GM20431 (cell line): ENCODE data around the gene SVOP.

ENCODE experiments used
- in situ Hi-C: fragments of 300-500 bp; cut with MseI, MboI; formaldehyde crosslinking; loops from one replicate; pipeline ENCODE4 v1.15.0; 2020; ENCODE audit warnings: low sequenced_read_pairs; ENCODE audit not compliant: unreplicated experiment

The SVOP gene

DNA sequence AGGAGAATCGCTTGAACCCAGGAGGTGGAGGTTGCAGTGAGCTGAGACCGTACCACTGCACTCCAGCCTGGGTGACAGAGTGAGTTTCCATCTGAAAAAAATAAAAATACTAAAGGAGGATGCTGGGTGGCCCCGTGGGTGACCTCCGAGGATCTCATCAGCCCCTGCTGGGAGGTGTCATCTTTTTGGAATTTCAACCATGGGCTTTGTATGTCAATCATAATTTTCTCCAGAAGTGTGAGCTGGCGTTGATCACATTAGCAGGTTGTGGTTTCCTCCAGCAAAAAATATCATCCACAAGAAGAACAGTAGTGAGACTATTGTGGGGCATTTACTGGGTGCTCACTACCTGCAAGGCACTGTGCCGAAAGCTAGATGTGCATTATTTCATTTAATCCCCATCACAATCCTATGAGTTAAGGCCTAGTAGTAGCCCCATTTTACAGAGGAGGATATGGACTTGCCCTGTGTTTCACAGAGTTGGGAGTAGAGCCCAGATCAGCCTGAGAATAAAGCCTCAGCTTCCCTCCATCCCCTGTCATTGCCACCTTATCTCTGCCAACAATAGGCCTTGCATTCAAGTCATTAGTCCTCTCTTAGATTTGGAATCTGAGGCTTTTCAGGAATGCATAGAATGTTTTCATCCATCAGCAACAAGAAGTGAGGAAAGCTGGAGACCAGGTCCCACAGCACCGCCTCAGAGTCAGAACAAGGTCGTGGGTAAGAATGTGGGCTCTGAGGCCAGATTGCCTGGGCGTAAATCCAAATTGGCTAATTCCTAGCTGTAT lies 39.8 kb downstream of the SVOP start:
- in situ Hi-C loops, result no loop called here

DNA sequence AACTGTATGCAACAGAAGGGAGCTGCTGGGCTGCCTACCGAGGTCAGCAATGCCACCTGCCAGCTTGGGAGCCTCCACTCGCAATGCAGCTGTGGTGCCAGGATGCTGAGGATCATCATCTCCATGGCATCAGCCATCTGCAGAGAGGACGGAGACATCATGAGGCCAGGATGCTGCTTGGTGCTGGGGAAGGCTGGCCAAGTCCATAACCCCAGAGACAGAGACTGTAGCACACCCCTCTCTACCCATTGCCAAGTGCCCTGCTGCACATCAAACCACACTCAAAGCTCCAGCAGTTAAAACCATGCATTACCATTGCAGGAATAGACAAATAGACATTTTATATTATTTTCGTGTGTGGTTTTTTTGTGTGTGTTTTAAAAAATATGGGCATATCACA lies 43.5 kb downstream of the SVOP start:
- in situ Hi-C loops, result no loop called here

DNA sequence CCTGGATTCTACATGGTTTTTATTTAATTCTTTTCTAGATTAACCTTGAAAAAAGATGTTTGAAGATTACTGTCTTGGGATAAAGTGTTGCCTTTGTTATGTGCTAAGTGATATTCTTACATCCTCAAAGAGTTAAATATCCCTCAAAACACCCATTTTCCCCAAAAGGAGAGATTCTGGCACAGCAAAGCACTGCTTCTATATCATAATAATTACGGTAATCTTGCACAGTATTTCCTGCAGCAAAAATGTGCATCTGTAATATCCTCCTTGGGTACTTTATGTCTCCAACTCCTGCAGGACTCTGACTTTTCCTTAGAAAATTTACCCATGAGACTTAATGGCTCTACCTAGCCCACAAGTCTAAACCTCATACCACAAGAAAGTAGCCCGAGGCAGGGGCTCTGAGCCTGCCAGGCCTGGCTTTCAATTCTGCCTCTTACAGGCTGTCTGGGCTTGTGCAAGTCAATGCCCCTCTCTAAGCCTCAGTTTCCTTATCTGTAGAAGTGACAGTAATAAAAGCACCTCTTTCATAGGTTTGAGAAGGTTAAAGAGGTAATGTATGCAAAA lies 45.8 kb downstream of the SVOP start:
- in situ Hi-C loops, result no loop called here

DNA sequence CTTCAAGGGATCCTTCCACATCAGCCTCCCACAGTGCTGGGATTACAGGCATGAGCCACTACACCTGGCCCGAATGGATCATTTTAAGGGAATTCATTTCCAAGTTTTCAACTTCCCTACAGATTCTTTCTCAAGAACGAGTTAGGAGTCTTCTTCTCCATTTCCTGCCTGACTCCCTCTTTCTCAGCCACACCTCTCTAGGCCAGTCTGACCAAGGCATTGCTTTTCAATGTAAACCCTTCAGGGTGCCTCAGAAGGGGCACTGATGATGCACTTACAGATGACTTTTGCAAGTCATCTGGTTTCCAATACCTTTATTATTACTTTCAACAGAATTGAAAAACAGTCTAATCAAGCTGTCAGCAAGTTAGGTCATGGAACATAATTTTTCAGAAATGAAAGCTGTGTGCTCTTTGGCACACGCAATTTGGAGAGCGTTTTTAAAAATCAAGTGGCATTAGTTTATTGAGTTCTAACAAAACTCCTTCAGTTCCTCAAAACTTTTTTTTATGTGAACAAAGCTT lies 47.2 kb downstream of the SVOP start:
- in situ Hi-C loops, result loop anchor here (25.0 kb wide), 1 partner anchor 311 kb away; no protein-coding TSS in a partner anchor

DNA sequence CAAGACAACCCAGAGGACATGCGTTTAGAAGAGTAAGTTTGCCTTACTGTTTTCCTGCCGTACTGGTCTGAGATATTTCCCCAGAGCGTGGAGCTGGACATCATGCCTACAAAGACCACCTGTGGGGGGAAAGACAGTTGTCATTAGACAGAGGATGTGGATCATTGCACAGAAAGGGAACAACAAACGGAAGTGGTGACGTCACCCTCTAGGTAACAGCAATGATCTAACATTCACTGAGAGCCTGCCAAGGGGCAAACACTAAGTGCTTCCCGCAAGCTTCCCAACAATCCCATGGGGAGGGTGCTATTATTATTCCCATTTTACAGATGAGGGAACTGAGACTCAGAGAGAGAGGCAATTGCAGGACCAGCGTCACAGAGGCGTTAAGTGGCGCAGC lies 48.5 kb downstream of the SVOP start:
- in situ Hi-C loops, result loop anchor here (25.0 kb wide), 1 partner anchor 310 kb away; no protein-coding TSS in a partner anchor

DNA sequence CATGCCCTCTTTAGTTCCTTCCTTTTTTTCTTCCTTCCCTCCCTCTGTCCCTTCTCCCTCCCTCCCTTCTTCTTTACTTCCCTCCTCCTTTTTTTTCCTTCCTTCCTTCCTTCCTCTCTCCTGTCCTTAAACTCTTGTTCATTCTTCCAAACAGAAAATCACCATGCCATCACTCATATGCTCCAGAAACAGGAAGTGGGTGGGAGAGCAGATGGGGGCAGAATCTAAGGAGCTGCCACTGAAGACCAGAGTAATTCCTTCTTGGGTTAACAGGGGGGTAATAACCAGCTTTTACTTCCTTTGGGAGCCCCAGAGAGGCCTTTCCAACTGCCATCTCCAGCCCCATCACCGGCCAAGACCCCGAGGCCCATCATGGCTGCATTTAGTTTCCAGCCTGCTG lies 51.2 kb downstream of the SVOP start:
- in situ Hi-C loops, result loop anchor here (25.0 kb wide), 1 partner anchor 307 kb away; no protein-coding TSS in a partner anchor

DNA sequence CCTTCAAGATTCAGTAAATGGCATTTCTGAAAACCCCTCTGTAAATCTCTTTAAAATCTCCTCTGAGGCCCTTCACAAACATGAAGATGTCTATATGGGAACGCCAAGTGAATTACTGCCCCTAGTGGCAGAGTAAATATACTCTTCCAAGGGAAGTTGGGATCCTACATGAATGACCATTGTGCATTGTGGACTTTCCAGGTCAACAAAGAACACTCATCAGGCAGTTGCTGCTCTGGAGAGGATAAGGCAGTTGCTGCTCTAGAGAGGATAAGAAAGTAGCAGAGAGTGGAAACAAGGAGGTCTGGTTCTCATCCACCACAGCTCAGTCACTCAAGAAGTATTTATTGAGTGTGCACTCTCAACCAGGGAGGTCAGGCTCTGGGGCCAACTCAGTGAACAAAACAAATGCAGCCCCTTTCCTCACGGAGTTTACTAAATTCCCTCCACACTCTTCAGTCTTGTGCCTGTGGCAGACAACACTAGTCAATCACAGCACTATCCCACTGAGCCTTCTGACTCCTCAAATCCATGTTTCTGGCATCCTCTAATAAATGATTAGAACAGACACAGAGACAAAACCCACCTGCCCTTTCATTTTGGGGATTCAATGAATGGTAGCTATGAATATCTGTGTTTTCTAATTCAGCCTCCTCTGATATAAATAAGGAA lies 52.9 kb downstream of the SVOP start:
- in situ Hi-C loops, result loop anchor here (25.0 kb wide), 1 partner anchor 306 kb away; no protein-coding TSS in a partner anchor

DNA sequence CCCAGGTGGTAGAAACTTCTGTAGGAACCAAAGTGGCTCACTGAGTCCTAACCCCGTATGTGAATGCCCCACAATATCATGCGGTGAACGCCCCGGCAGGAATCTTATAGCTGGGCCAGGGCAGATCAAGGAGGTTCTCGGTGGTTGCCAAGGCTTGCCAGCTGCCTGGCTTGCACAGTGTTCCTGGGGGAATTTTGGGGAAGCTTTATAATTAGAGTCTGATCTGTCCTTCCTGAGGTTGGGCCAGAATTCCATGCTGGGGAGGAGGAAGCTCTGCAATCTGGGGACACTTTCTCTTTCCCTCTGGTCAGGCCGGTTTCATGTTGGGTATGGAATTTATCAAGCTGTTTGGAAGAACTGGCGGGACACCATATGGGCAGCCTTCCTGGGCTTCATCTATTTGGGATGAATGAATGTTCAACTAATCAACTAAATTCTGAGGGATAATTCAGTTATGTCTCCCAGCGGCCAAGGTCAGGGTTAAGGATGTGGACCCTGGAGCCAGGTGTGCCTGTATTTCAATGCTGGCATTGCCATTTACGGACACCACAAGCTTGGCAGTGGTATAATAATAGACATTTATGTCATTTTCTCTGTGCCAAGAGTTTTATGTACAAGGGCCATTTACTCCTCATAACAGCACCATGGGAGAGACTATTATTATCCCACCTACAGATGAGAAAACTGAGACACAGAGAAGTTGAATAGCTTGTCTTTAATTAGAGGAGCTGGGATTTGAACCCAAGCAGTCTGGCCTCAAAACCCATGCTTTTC lies 54.3 kb downstream of the SVOP start:
- in situ Hi-C loops, result loop anchor here (25.0 kb wide), 1 partner anchor 304 kb away; no protein-coding TSS in a partner anchor

DNA sequence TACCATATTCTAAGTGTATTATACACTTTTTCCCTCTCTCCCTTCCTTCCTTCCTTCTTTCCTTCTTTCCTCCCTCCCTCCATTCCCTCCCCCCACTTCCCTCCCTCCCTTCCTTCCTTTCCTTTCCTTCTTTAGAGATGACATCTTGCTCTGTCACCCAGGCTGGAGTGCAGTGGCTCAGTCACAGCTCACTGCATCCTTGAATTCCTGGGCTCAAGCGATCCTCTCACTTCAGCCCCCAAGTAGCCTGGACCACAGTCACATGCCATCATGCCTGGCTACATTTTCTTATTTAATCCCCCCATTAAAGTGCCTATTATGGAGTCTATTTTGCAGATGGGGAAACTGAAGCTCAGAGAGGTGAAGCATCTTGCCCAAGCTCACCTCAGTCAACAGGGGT lies 55.0 kb downstream of the SVOP start:
- in situ Hi-C loops, result loop anchor here (25.0 kb wide), 1 partner anchor 304 kb away; no protein-coding TSS in a partner anchor

DNA sequence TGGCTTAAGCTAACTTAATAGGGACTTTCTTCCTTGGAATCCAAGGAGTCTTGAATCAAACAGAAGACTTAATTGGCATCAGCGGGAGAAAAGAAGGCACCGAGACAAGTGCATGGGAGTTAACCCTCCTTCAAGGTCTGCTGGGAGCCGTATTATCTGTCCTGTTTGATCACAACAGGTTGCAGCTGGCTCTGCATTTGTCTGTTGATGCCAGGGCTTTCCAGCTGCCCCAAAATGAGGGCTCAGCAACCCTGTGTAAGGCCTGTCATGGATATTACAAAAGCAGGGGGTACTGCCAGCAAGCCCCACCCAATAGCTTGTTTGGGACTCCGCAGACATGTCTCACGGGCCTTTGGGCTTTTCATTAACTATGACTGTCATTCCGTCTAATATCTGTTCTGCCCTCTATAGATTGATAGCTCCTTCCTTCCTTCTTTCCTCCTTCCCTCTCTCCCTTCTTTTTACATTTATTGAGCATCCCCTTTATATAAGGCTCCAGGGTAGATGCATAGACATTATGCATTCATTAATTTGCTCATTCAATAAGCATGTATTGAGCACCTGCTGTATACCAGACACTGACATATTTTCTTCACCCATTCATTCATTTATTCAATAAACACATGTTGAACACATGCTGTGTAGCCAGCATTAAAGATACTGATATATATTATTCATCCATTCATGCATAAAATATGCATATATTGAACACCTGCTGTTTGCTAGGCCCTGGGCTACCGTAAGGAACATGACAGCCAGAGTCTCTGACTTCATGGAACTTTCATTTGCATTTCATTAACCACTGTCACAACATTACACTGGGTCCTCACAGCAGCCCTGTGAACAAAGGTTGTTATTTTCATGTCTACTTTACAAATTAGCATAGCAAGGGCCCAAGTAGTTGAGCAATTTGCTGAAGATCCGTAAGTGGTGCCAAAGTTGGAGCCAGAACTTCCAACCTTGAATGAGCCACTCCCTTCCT lies 56.2 kb downstream of the SVOP start:
- in situ Hi-C loops, result loop anchor here (25.0 kb wide), 1 partner anchor 302 kb away; no protein-coding TSS in a partner anchor

DNA sequence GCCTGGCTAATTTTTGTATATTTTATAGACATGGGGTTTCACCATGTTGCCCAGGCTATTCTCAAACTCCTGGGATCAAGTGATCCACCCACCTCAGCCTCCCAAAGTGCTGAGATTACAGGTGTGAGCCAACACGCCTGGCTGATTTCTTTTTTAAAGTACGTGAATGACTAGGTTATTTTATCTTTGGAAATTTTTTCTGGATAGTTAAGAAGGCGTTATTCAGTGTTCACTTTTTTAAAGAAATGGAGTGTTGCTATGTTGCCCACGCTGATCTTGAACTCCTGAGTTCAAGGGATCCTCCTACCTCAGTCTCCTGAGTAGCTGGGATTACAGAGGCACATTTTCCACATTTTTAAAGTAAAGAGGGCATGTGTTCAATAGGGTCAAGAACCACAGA lies 58.6 kb downstream of the SVOP start:
- in situ Hi-C loops, result loop anchor here (25.0 kb wide), 1 partner anchor 300 kb away; no protein-coding TSS in a partner anchor

DNA sequence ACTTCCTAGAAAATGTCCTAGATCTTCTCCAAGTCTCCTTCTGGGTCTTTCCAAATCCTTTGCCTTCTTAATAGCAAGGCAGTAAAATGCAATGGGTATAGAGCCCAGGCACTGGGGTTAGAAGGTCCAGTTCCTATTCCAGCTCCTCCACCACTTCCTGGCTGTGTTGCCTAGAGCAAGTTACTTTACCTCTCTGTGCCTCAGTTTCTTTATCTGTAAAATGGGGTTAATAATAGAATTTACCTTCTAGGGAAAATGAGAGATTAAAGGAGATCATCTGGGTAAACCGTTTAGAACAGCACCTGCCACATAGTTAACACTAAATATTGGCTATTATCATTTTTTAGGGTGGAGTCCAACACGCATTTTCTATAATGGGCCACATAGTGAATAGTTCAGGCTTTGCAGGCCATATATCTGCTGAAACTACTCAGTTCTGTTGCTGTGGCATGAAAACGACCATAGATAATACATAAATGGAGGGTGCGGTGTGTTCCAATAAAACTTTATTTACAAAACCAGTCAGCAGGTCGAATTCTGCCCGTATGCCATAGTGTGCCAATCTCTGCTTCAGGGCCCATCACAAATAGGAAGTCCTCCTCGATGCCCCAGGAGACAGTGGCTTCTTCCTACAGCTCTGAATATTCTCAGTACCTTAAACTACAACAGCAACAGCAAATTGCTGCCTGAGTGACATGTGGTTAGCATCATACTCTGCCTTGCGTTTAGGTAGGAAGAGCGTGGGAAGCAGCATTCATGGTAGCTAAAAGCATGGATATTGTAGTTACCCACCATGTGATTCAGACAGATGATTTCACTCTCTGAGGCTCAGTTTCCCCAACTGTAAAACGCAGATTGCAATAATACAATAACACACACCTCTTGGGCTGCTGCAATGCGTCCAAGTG lies 60.9 kb downstream of the SVOP start:
- in situ Hi-C loops, result loop anchor here (25.0 kb wide), 1 partner anchor 298 kb away; no protein-coding TSS in a partner anchor

DNA sequence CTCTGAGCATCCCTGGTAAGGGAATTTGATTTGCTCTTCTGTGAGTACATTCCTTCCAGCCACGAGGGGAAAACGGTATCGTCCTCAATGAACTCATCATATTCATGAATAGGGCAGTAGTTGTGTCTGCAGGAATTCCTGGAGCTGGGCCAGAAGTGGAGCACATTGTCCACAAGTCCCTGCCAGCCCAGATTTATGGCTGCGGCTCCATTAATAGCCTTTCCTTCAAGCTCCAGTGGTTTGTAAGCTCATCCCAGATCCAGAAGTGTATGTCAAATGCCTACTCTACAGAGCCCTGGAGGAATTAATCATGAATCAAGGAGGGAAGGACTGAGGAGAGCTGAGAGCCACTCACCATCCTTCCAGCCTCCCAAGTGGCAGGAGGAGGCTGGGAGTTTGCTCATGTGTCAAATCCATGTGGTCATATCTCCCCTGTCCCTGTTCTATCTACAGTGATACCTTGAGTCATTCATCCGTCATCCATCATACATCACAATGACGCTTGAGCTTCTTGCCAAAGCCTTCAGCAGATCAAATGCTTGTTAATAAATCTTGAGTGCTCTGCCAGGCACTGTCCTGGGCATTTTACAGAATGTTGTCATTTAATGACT lies 65.5 kb downstream of the SVOP start:
- in situ Hi-C loops, result loop anchor here (25.0 kb wide), 1 partner anchor 293 kb away; no protein-coding TSS in a partner anchor

DNA sequence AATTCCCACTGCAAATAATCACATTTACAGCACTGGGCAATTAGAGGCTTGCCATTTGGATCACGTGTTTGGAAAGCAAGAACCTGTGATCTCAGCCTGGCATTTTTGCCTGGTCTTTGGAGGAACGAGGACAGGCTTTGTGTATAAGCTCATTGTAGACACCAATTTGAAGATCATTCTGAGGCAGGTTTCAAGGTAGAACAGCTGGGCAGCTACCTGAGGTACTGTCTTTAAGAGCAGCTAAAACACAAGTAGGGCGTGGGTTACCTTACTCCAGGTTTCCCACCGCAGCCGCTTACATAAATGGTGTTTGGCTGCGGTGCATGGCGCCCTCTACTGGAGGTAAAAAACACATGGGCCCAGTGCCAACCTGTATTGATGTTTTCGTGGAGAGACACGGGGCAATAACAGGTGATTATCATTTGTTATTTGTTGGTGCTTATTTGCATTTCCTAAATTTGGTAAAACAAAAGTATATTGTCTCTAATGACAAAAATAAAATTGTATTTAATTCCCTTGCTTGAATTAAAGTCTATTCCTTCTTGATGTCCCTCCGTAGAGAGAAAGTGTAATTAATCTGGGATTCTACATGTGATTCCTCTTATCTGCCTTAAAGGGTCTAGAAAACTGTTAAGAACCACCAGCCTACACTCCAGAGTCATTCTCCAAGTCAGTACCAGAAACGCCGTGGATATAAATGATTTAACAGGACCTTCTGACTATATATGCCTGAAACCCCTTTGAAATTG lies 69.7 kb downstream of the SVOP start:
- in situ Hi-C loops, result loop anchor here (25.0 kb wide), 1 partner anchor 289 kb away; no protein-coding TSS in a partner anchor

DNA sequence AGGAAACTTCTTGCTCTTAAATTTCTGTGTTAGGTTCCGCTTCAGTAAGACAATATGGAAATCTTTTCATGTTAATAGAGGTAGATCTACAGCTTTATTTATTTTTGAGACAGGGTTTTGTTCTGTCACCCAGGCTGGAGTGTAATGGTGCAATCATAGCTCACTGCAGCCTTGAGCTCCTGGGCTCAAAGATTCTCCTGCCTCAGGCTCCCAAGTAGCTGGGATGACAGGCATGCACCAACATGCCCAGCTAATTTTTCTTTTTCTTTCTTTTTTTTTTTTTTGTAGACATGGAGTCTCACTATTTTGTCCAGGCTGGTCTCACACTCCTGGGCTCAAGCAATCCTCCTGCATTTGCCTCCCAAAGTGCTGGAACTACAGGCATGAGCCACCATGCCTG lies 70.9 kb downstream of the SVOP start:
- in situ Hi-C loops, result loop anchor here (25.0 kb wide), 1 partner anchor 288 kb away; no protein-coding TSS in a partner anchor

DNA sequence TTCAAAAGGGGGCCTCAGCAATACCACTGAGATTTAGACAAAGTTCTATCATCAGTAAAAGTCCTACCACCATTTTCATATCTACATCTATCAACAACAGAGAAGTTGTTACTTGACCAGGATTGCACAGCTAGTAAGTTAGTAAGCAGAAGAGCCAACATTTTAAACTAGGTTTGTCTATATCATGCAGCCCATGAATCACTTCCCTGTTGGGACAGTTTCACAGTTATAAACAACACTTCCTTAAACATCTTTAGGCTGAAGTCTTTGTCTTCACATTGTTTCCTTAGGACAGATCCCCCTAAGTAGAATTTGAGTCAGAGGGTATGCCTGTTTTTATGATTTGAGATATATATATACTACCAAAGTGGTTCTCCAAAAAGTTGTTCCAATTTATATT lies 72.5 kb downstream of the SVOP start:
- in situ Hi-C loops, result no loop called here
